Liver (tissue), 9 donors: Measurements from ENCODE around the gene CFAP97D2. TPM values are rescaled to one million over a fixed set of nuclear protein-coding genes. Genes with fewer than 3 reads are reported as not detected.

Experiments used
- DNase-seq: peaks from one replicate; pipeline ENCODE4 v3.0.0-alpha.2; 2017; ENCODE audit warnings: low spot score
- H3K27ac ChIP-seq, 2 donors: one replicate each; pipeline ENCODE4 v1.7.0; 2013; ENCODE audit warnings: inconsistent platforms in 2 of 2, low read length in 2 of 2, control low read depth in 1 of 2, low read depth in 1 of 2, mild to moderate bottlenecking in 1 of 2
- H3K27me3 ChIP-seq, 4 donors: one replicate each; pipeline versions ENCODE4 v1.6.1 to v1.7.0; 2013; ENCODE audit warnings: low read length in 3 of 4, inconsistent platforms in 1 of 4, mild to moderate bottlenecking in 1 of 4, moderate library complexity in 1 of 4; ENCODE audit not compliant: control insufficient read depth in 4 of 4, insufficient read depth in 4 of 4
- H3K36me3 ChIP-seq, 4 donors: one replicate each; pipeline versions ENCODE4 v1.6.1 to v1.7.0; 2013; ENCODE audit warnings: low read length in 3 of 4, mild to moderate bottlenecking in 3 of 4, low read depth in 1 of 4, moderate library complexity in 1 of 4; ENCODE audit not compliant: control insufficient read depth in 4 of 4, insufficient read depth in 3 of 4
- H3K4me1 ChIP-seq, 4 donors: one replicate each; pipeline versions ENCODE4 v1.6.1 to v1.7.0; 2013; ENCODE audit warnings: low read length in 3 of 4, mild to moderate bottlenecking in 3 of 4, moderate library complexity in 1 of 4; ENCODE audit not compliant: control insufficient read depth in 4 of 4, insufficient read depth in 4 of 4
- H3K4me3 ChIP-seq, 3 donors: one replicate each; pipeline versions ENCODE4 v1.6.1 to v1.7.0; 2013; ENCODE audit warnings: low read length in 3 of 3, control low read depth in 1 of 3, low read depth in 1 of 3, mild to moderate bottlenecking in 1 of 3
- H3K9ac ChIP-seq, 2 donors: one replicate each; pipeline ENCODE4 v1.7.0; 2013; ENCODE audit warnings: low read length in 2 of 2, mild to moderate bottlenecking in 2 of 2, moderate library complexity in 2 of 2, control low read depth in 1 of 2, low read depth in 1 of 2
- H3K9me3 ChIP-seq, 4 donors: one replicate each; pipeline versions ENCODE4 v1.6.1 to v1.7.0; 2013; ENCODE audit warnings: low read length in 3 of 4; ENCODE audit not compliant: control insufficient read depth in 4 of 4
- EGR1 ChIP-seq, 2 donors: IDR thresholded peaks; 2 replicates each; pipeline ENCODE4 v1.6.1; 2016 to 2018; ENCODE audit warnings: antibody characterized with exemption in 2 of 2, low read depth in 2 of 2
- FOXA1 ChIP-seq: IDR thresholded peaks from 2 replicates; pipeline ENCODE4 v1.6.1; 2016; ENCODE audit warnings: antibody characterized with exemption
- FOXA2 ChIP-seq: IDR thresholded peaks from 2 replicates; pipeline ENCODE4 v1.6.1; 2016; ENCODE audit warnings: antibody characterized with exemption
- HNF4A ChIP-seq, 2 donors: conservative IDR thresholded peaks; 2 replicates each; pipeline ENCODE4 v1.6.1; 2016; ENCODE audit warnings: antibody characterized with exemption in 2 of 2, mild to moderate bottlenecking in 2 of 2
- HNF4G ChIP-seq: IDR thresholded peaks from 2 replicates; pipeline ENCODE4 v1.6.1; 2016; ENCODE audit warnings: antibody characterized with exemption
- JUND ChIP-seq, 2 donors: IDR thresholded peaks; 2 replicates each; pipeline ENCODE4 v1.6.1; 2016; ENCODE audit warnings: antibody characterized with exemption in 2 of 2
- RXRA ChIP-seq, 2 donors: IDR thresholded peaks; 2 replicates each; pipeline ENCODE4 v1.6.1; 2017 to 2018; ENCODE audit warnings: antibody characterized with exemption in 2 of 2, mild to moderate bottlenecking in 1 of 2
- SP1 ChIP-seq: IDR thresholded peaks from 2 replicates; pipeline ENCODE4 v1.6.1; 2018; ENCODE audit warnings: antibody characterized with exemption, mild to moderate bottlenecking
- WGBS: extraction: QIAGEN DNeasy Blood & Tissue Kit; methylation state at CpG from one replicate; pipeline ENCODE4 v1.1.7; 2013; 5-methylcytosine and 5-hydroxymethylcytosine counted together
- polyA plus RNA-seq, 2 donors: library from polyadenylated mRNA; stranded (reverse) in 1 of 2; unstranded in 1 of 2; fragments of 200-250 nt in 1 of 2; fragments of >200 nt in 1 of 2; fragmentation: Nextera tagmentation in 1 of 2; extraction: Ambion mirVana in 1 of 2; gene quantifications; one replicate each; pipeline versions ENCODE4 v1.2.1 to v1.2.3, GENCODE V29; 2013 to 2015
- total RNA-seq, 2 donors: library from RNA; depleted of rRNA; stranded (reverse); fragments of >200 nt; gene quantifications; one replicate each; pipeline ENCODE4 v1.2.3, GENCODE V29; 2014
- TF ChIP-seq, protein P1 (sequence below): IDR thresholded peaks from 2 replicates; pipeline ENCODE4 v1.6.1; 2016; ENCODE audit warnings: antibody characterized with exemption
- TF ChIP-seq, protein P2 (sequence below): IDR thresholded peaks from 2 replicates; pipeline ENCODE4 v1.6.1; 2016; ENCODE audit warnings: antibody characterized with exemption
- TF ChIP-seq, protein P3 (sequence below): IDR thresholded peaks from 2 replicates; pipeline ENCODE4 v1.6.1; 2016; ENCODE audit warnings: antibody characterized with exemption
- TF ChIP-seq, protein P4 (sequence below): fragments of 150-350 bp; IDR thresholded peaks from 2 replicates; pipeline ENCODE4 v1.5.1; 2017; ENCODE audit warnings: improper control_type of control experiment, low read depth, low read length; ENCODE audit not compliant: missing input control
- donor health status: healthy.
- donor health status: healthy.
- donor health status: healthy.
- donor health status: healthy.
- donor health status: healthy.

CFAP97D2 gene
- total and polyA plus RNA-seq, 4 donors, result not detected

DNA sequence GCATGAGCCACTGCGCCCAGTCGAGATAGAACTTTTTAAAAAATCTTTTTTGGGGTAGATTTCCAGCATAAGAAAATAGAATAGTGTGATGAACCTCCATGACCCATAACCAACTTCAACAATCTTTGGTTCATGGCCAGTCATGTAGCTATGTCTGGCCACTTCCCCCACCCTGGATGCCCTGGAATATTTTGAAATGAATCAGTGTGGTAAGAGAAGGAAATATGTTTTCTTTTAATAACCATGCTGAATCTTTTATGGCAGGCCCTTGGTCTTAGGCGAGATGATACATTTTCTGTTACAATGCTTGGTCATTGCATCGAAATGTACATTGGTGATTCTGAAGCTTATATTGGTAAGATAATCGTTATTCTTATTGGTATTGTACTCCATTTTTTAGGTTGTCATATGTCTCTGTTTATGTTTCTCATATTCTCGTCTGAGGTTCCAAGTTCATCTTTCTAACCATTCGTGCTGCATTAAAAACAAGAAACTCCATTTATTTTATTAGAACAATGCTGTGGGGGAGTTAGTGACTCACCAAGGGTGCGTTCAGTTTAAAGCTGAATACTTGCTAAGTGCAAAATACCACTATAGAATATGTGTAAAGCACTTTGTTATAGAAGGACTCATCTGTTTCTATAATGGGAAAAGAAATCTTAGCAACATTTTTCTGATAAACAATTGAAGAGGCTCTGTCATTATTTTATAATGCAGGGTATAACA lies 86.0 kb downstream of the CFAP97D2 start:
- no peak overlapping the region for H3K27ac ChIP-seq
- H3K9me3 ChIP-seq, result no peaks in the 10 kb centered on the region
- TF ChIP-seq JUND (IDR thresholded peaks at IDR 0.05), result no peak
- no peak for TF ChIP-seq FOXA1
- no peak for TF ChIP-seq EGR1 (IDR thresholded peaks at IDR 0.05; ENCODE audit: low read depth in 2 of 2)
- no peak for TF ChIP-seq FOXA2
- TF ChIP-seq, protein P1, sequence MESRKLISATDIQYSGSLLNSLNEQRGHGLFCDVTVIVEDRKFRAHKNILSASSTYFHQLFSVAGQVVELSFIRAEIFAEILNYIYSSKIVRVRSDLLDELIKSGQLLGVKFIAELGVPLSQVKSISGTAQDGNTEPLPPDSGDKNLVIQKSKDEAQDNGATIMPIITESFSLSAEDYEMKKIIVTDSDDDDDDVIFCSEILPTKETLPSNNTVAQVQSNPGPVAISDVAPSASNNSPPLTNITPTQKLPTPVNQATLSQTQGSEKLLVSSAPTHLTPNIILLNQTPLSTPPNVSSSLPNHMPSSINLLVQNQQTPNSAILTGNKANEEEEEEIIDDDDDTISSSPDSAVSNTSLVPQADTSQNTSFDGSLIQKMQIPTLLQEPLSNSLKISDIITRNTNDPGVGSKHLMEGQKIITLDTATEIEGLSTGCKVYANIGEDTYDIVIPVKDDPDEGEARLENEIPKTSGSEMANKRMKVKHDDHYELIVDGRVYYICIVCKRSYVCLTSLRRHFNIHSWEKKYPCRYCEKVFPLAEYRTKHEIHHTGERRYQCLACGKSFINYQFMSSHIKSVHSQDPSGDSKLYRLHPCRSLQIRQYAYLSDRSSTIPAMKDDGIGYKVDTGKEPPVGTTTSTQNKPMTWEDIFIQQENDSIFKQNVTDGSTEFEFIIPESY, result no peak
- no peak overlapping the region for H3K9ac ChIP-seq
- H3K4me1 ChIP-seq, result no peaks in the 10 kb centered on the region
- no peaks in the 10 kb centered on the region for H3K27me3 ChIP-seq
- no peak overlapping the region for H3K4me3 ChIP-seq
- H3K36me3 ChIP-seq, result peaks cover 11 to 79% (median 68%) of the 10 kb centered on the region in 4 donors
- no peak for DNase-seq
- 95% methylated on average over 8 of the region's 8 CpGs for WGBS

DNA sequence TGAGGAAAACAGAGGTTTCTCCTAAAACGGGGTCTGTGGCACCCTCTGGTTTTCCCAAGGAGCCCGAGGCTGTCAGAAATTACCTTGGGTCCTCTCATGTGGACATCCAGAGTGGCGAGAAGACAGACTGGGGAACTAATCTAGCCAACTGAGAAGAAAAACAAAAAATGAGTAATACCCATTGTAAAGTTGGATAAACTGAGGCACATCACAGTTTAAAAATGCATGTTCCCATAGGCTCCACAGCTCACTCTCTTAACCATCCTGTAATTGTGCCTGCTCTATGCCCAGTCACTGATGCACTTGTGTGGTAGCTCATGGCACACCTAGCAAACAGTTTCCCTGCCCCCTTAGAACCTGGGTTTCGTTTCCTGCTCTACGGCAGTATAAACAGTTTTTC lies 87.2 kb downstream of the CFAP97D2 start:
- Histone ChIP-seq H3K4me1 (no peaks in the 10 kb centered on the region), H3K9ac (no peak overlapping the region), H3K9me3 (no peaks in the 10 kb centered on the region), H3K27ac (no peak overlapping the region), H3K4me3 (no peak overlapping the region), H3K36me3 (peaks cover 8 to 74% (median 59%) of the 10 kb centered on the region in 4 donors), H3K27me3 (no peaks in the 10 kb centered on the region)
- 97% methylated on average over 5 of the region's 5 CpGs for WGBS
- no peak for DNase-seq
- TF ChIP-seq RXRA (IDR thresholded peaks at IDR 0.05), result no peak
- no peak for TF ChIP-seq HNF4A (conservative IDR thresholded peaks at IDR 0.05)
- TF ChIP-seq, protein P2, sequence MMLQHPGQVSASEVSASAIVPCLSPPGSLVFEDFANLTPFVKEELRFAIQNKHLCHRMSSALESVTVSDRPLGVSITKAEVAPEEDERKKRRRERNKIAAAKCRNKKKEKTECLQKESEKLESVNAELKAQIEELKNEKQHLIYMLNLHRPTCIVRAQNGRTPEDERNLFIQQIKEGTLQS, result no peak
- TF ChIP-seq, protein P3, sequence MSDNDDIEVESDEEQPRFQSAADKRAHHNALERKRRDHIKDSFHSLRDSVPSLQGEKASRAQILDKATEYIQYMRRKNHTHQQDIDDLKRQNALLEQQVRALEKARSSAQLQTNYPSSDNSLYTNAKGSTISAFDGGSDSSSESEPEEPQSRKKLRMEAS, result no peak
- no peak for TF ChIP-seq HNF4G
- TF ChIP-seq, protein P4, sequence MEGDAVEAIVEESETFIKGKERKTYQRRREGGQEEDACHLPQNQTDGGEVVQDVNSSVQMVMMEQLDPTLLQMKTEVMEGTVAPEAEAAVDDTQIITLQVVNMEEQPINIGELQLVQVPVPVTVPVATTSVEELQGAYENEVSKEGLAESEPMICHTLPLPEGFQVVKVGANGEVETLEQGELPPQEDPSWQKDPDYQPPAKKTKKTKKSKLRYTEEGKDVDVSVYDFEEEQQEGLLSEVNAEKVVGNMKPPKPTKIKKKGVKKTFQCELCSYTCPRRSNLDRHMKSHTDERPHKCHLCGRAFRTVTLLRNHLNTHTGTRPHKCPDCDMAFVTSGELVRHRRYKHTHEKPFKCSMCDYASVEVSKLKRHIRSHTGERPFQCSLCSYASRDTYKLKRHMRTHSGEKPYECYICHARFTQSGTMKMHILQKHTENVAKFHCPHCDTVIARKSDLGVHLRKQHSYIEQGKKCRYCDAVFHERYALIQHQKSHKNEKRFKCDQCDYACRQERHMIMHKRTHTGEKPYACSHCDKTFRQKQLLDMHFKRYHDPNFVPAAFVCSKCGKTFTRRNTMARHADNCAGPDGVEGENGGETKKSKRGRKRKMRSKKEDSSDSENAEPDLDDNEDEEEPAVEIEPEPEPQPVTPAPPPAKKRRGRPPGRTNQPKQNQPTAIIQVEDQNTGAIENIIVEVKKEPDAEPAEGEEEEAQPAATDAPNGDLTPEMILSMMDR, result no peak
- TF ChIP-seq SP1, result no peak
- no peak for TF ChIP-seq FOXA1
